ENCODE data around the gene GNB1. TPM values are rescaled to one million over a fixed set of nuclear protein-coding genes. Genes with fewer than 3 reads are reported as not detected.

Gene GNB1
- total and polyA plus RNA-seq, 8 donors: 49.6 to 195 (median 125) TPM

DNA sequence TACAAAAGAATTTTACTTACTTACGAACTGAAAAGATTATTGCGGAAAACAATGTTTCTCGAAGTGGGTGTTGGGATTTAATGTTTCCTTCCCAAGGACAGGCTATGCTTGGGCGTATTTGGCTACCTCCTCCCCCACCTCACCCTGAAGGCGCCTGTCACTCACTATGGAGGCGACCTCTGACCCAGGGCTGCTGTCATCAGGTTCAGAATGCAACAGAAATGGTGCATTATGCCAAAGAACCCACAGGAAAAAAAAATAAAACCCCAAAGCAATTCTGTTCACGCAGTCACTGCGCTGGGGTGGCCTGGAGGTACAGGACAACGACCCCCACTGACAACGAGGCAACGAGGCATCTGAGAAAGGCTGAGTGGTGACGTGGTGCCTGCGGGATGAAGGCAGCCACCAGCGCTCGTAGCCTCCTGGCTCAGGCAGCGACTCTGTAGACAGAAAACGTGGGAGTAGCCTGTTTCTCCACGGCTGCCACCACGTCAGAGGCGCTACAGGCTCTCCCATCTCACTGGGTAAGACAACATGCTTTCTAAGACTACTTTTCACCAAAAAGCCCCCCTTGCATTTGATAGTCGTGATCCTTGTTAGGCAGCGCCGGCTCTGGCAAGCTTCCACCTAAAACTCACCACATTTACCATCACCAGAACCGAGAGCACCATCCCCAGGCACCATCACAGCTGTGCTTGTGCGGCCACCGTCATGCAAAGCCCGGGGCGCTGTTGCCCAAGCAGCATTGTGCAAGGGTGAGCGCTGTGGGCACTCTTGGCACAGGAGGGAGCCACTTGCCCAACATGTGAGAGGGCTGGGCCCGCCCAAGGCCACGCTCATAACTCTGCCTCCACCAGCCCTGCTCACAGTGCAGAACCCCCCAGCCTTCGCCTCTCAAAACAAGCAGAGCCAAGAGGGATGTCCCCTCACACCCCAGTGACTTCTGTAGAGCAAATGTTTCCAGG is 126.9 kb downstream of the GNB1 start:
- intact Hi-C loops (cut with DNase I; ENCODE audit: low total_unique reads): loop anchor here (10.0 kb wide), 1 partner anchor 141 kb away; no protein-coding TSS in a partner anchor
- Histone ChIP-seq H3K27ac (no peak overlapping the region), H3K36me3 (peaks cover 47 to 88% (median 78%) of the 10 kb centered on the region in 4 donors), H3K9me3 (no peaks in the 10 kb centered on the region), H3K4me1 (peaks cover 10 to 19% (median 14%) of the 10 kb centered on the region in 4 donors), H3K4me3 (no peak overlapping the region), H3K27me3 (no peaks in the 10 kb centered on the region)
- DNase-seq: peak in 1 of 2 donors; percentile 52
- 84 to 89% (median 86%) methylated on average over 20 to 32 of the region's 32 CpGs for WGBS, 5 donors
- TF ChIP-seq POLR2AphosphoS5 (IDR thresholded peaks at IDR 0.05) (no peak), EP300 (IDR thresholded peaks at IDR 0.05) (no peak), POLR2A (IDR thresholded peaks at IDR 0.05) (no peak)
- TF ChIP-seq, protein P1, sequence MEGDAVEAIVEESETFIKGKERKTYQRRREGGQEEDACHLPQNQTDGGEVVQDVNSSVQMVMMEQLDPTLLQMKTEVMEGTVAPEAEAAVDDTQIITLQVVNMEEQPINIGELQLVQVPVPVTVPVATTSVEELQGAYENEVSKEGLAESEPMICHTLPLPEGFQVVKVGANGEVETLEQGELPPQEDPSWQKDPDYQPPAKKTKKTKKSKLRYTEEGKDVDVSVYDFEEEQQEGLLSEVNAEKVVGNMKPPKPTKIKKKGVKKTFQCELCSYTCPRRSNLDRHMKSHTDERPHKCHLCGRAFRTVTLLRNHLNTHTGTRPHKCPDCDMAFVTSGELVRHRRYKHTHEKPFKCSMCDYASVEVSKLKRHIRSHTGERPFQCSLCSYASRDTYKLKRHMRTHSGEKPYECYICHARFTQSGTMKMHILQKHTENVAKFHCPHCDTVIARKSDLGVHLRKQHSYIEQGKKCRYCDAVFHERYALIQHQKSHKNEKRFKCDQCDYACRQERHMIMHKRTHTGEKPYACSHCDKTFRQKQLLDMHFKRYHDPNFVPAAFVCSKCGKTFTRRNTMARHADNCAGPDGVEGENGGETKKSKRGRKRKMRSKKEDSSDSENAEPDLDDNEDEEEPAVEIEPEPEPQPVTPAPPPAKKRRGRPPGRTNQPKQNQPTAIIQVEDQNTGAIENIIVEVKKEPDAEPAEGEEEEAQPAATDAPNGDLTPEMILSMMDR (IDR thresholded peaks at IDR 0.05): no peak

DNA sequence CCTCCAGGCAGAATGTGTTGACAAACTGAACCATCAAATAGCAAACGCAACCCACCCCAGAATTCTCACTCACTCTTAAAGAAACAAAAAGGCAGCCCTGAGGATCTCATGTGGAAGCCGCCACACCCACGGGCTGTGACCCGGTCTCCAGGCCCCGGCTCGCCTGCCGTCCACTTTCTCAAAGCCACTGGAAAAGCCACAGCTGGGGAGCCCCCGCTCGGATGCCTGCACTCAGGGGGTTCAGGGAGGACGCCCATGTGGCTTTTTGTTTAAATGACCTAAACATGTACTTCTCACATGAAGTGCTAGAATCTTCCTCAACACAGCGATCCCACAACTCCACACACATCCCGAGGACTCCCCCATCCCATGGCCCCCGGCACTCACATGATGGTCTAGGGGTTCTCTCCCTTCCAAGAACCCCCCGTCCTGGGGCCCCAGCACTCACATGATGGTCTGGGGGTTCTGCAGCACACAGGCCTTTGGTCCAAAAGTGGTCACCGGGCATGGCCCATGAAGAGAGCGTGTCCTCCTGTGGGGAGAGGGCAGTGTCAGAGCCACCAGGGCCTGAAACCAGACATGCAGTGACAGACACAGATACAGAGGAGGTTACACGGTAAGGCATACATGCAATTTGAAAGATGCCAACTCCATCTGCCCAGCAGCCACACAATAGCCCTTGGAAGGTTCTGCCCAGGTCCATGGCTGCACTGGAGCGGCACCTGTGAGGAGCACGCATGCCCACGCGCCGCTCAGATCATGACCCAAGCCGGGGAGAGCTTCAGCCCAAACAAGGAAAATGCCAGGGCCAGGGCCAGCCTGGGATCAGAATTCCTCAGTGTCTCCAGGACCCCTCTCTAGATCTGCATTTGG is 129.1 kb downstream of the GNB1 start:
- Histone ChIP-seq H3K4me3 (no peak overlapping the region), H3K9me3 (no peaks in the 10 kb centered on the region), H3K27me3 (no peaks in the 10 kb centered on the region), H3K36me3 (peaks cover 52 to 86% (median 82%) of the 10 kb centered on the region in 4 donors), H3K27ac (peak overlapping the region in 1 of 5 donors; percentile 18), H3K4me1 (peaks cover 23 to 37% (median 32%) of the 10 kb centered on the region in 4 donors)
- no peak for TF ChIP-seq POLR2AphosphoS5 (IDR thresholded peaks at IDR 0.05)
- no peak for TF ChIP-seq POLR2A (IDR thresholded peaks at IDR 0.05)
- no peak for TF ChIP-seq EP300 (IDR thresholded peaks at IDR 0.05)
- TF ChIP-seq, protein P1 (IDR thresholded peaks at IDR 0.05): no peak
- 96 to 98% (median 97%) methylated on average over 23 of the region's 23 CpGs for WGBS, 5 donors
- no peak for DNase-seq
- intact Hi-C loops (cut with DNase I; ENCODE audit: low total_unique reads): loop anchor here (10.0 kb wide), 1 partner anchor 143 kb away; no protein-coding TSS in a partner anchor

DNA sequence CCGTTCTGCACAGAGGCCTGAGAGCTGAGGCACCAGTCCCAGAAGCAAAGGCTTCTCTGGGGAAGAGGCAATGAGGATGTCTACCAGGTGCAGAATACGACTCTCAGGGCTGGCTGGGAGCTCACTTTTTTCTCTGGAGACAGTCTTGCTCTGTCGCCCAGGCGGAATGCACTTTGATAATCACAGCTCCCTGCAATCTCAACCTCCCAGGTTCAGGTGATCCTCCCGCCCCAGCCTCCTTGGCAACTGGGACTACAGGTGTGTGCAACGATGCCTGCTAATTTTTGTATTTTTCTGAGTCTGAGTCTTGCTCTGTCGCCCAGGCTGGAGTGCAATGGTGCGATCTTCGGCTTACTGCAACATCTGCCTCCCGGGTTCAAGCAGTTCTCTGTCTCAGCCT is 130.2 kb downstream of the GNB1 start:
- Histone ChIP-seq H3K27me3 (no peaks in the 10 kb centered on the region), H3K9me3 (no peaks in the 10 kb centered on the region), H3K36me3 (peaks cover 62 to 95% (median 90%) of the 10 kb centered on the region in 4 donors), H3K4me1 (peaks cover 23 to 37% (median 32%) of the 10 kb centered on the region in 4 donors), H3K27ac (peak overlapping the region in 1 of 5 donors; percentile 91), H3K4me3 (no peak overlapping the region)
- 90 to 94% (median 92%) methylated on average over 10 of the region's 10 CpGs for WGBS, 5 donors
- DNase-seq: no peak
- TF ChIP-seq, protein P1 (IDR thresholded peaks at IDR 0.05): no peak
- TF ChIP-seq POLR2A (IDR thresholded peaks at IDR 0.05) (no peak), EP300 (IDR thresholded peaks at IDR 0.05) (no peak), POLR2AphosphoS5 (IDR thresholded peaks at IDR 0.05) (no peak)
- intact Hi-C loops (cut with DNase I; ENCODE audit: low total_unique reads): loop anchor here (10.0 kb wide), 1 partner anchor 144 kb away; no protein-coding TSS in a partner anchor

DNA sequence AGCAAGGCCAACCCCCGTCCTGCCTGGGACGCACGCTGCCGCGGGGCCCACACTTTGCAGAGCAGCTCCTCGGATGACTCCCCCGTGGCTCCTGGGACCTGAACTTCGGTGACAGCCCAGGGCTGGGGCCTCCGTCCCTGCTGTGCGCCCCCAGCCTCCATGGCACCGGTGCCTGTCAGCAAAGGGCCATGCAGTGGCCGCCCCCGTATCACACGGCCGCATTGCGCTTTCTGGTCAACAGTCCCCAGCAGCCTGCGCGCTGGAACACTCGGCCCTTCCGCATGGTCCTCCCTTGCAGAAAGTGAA is 130.6 kb downstream of the GNB1 start:
- no peaks in the 10 kb centered on the region for H3K9me3 ChIP-seq
- no peak overlapping the region for H3K4me3 ChIP-seq
- TF ChIP-seq POLR2AphosphoS5 (IDR thresholded peaks at IDR 0.05): no peak
- TF ChIP-seq, protein P1 (IDR thresholded peaks at IDR 0.05): no peak
- no peak for TF ChIP-seq POLR2A (IDR thresholded peaks at IDR 0.05)
- TF ChIP-seq EP300 (IDR thresholded peaks at IDR 0.05): no peak
- peaks cover 66 to 98% (median 94%) of the 10 kb centered on the region in 4 donors for H3K36me3 ChIP-seq
- H3K4me1 ChIP-seq: peaks cover 23 to 37% (median 32%) of the 10 kb centered on the region in 4 donors
- 94 to 96% (median 95%) methylated on average over 12 to 20 of the region's 20 CpGs for WGBS, 5 donors
- intact Hi-C loops (cut with DNase I; ENCODE audit: low total_unique reads): loop anchor here (10.0 kb wide), 1 partner anchor 145 kb away; no protein-coding TSS in a partner anchor
- DNase-seq: no peak
- H3K27me3 ChIP-seq: no peaks in the 10 kb centered on the region
- H3K27ac ChIP-seq: peak overlapping the region in 3 of 5 donors; percentile 84 to 93 (median 91)
